Nephron progenitor cell (in vitro differentiated cells): Measurements from ENCODE around the gene ZNF385C.

Experiments
- DNase-seq: peaks from one replicate; pipeline ENCODE4 v3.0.0; 2021
- H3K27ac Mint-ChIP-seq: 2 replicates; pipeline ENCODE4 v1.8.0; 2021; ENCODE audit warnings: mild to moderate bottlenecking, moderate library complexity, mixed read lengths
- H3K27me3 Mint-ChIP-seq: 2 replicates; pipeline ENCODE4 v1.8.0; 2021; ENCODE audit warnings: mild to moderate bottlenecking, low read depth, mixed read lengths; ENCODE audit not compliant: poor library complexity
- H3K36me3 Mint-ChIP-seq: 2 replicates; pipeline ENCODE4 v1.8.0; 2021; ENCODE audit warnings: low read depth, mixed read lengths
- H3K4me1 Mint-ChIP-seq: 2 replicates; pipeline ENCODE4 v1.8.0; 2021; ENCODE audit warnings: mixed read lengths
- H3K4me3 Mint-ChIP-seq: 2 replicates; pipeline ENCODE4 v1.8.0; 2021; ENCODE audit warnings: mild to moderate bottlenecking, moderate library complexity, mixed read lengths
- H3K9me3 Mint-ChIP-seq: 2 replicates; pipeline ENCODE4 v1.8.0; 2021; ENCODE audit warnings: mild to moderate bottlenecking, moderate library complexity, mixed read lengths
- CTCF ChIP-seq: fragments of 200-600 bp; sonication (generic); IDR thresholded peaks from 2 replicates; pipeline ENCODE4 v1.5.0; 2021; ENCODE audit warnings: antibody characterized with exemption

ZNF385C gene

GRCh38 chr17:42116705-42117396, 18.6 kb upstream of the ZNF385C start:
- Mint-ChIP-seq H3K36me3 (peaks cover 14% of the 10 kb centered on the region), H3K27me3 (no peaks in the 10 kb centered on the region), H3K9me3 (no peaks in the 10 kb centered on the region), H3K4me1 (peaks cover 47% of the 10 kb centered on the region), H3K27ac (peak overlapping the region; percentile 59), H3K4me3 (no peak overlapping the region)
- peak; percentile 79 for TF ChIP-seq CTCF
- DNase-seq, result peak; percentile 79

DNA sequence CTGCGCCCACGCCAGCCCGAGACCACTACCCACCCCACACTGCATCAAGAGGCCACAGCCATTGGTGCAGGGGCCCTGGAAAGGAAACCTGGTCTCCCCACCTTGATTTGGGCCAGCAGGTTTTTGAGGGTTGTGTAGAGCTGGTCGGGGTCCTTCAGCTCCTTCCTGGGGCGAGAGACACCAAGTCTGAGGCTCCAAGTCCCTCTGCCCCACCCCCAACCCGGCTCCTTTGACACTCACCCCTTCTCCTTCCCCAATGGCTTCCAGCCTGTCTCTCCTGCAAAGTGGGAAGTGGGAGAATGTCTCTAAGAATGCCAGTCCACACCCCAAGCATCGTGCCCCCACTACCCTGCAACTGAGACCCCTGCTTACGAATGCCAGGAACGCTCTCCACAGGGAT, 15.8 kb upstream of the ZNF385C start:
- no peaks in the 10 kb centered on the region for H3K9me3 Mint-ChIP-seq
- no peak for TF ChIP-seq CTCF

GRCh38 chr17:42113293-42114069, 15.2 kb upstream of the ZNF385C start:
- TF ChIP-seq CTCF, result no peak
- Mint-ChIP-seq H3K4me3 (no peak overlapping the region), H3K27ac (no peak overlapping the region), H3K27me3 (peaks cover 10% of the 10 kb centered on the region), H3K36me3 (peaks cover 14% of the 10 kb centered on the region), H3K9me3 (no peaks in the 10 kb centered on the region), H3K4me1 (peaks cover 38% of the 10 kb centered on the region)
- no peak for DNase-seq

More for the DNA sequence above, 15.8 kb upstream of the ZNF385C start:
- peaks cover 38% of the 10 kb centered on the region for H3K4me1 Mint-ChIP-seq
- DNase-seq, result no peak
- no peak overlapping the region for H3K4me3 Mint-ChIP-seq
- H3K36me3 Mint-ChIP-seq, result peaks cover 14% of the 10 kb centered on the region
- peaks cover 10% of the 10 kb centered on the region for H3K27me3 Mint-ChIP-seq
- H3K27ac Mint-ChIP-seq, result no peak overlapping the region

GRCh38 chr17:42112552-42113176, 14.4 kb upstream of the ZNF385C start, which contains the start of gene DHX58:
Gene DHX58 (minus strand): TSS chr17:42112714. CDS start chr17:42111892, 822 bp downstream.
- DNase-seq, result no peak
- TF ChIP-seq CTCF, result no peak
- no peak within 1 kb of the TSS for H3K27ac Mint-ChIP-seq
- H3K27me3 Mint-ChIP-seq, result peaks cover 13% of the 10 kb centered on the region
- H3K36me3 Mint-ChIP-seq, result peaks cover 14% of the 10 kb centered on the region
- no peak within 1 kb of the TSS for H3K4me3 Mint-ChIP-seq
- H3K9me3 Mint-ChIP-seq, result no peaks in the 10 kb centered on the region
- H3K4me1 Mint-ChIP-seq, result peaks cover 42% of the 10 kb centered on the region

GRCh38 chr17:42111871-42112551, 13.7 kb upstream of the ZNF385C start:
- Mint-ChIP-seq H3K4me1 (peaks cover 45% of the 10 kb centered on the region), H3K9me3 (no peaks in the 10 kb centered on the region), H3K4me3 (no peak overlapping the region), H3K36me3 (peaks cover 11% of the 10 kb centered on the region), H3K27ac (no peak overlapping the region), H3K27me3 (peaks cover 18% of the 10 kb centered on the region)
- TF ChIP-seq CTCF, result no peak
- DNase-seq, result no peak
